ENCODE measurements around the gene ANKRD11. TPM values are rescaled to one million over a fixed set of nuclear protein-coding genes. Genes with fewer than 3 reads are reported as not detected.

Gene ANKRD11
- total RNA-seq, 1 donor from 2014 or later: 367 TPM

GRCh38 chr16:89288966-89289365, 201.4 kb downstream of the ANKRD11 start:
- H3K27me3 Mint-ChIP-seq (ENCODE audit: unreplicated experiment): peaks cover 29% of the 10 kb centered on the region
- H3K27ac Mint-ChIP-seq (ENCODE audit: unreplicated experiment): peak overlapping the region; percentile 22
- H3K4me3 Mint-ChIP-seq (ENCODE audit: unreplicated experiment): no peak overlapping the region
- H3K4me1 Mint-ChIP-seq (ENCODE audit: low read depth, unreplicated experiment): peaks cover 28% of the 10 kb centered on the region
- no peaks in the 10 kb centered on the region for H3K36me3 Mint-ChIP-seq (ENCODE audit: unreplicated experiment)
- H3K9me3 Mint-ChIP-seq (ENCODE audit: unreplicated experiment): peaks cover 13% of the 10 kb centered on the region
- no peak for TF ChIP-seq CTCF (IDR thresholded peaks at IDR 0.05; ENCODE audit: partially characterized antibody, unreplicated experiment)
- no peak for DNase-seq

GRCh38 chr16:89288577-89288844, 201.8 kb downstream of the ANKRD11 start:
- peaks cover 29% of the 10 kb centered on the region for H3K27me3 Mint-ChIP-seq (ENCODE audit: unreplicated experiment)
- H3K36me3 Mint-ChIP-seq (ENCODE audit: unreplicated experiment): no peaks in the 10 kb centered on the region
- peaks cover 25% of the 10 kb centered on the region for H3K4me1 Mint-ChIP-seq (ENCODE audit: low read depth, unreplicated experiment)
- peaks cover 13% of the 10 kb centered on the region for H3K9me3 Mint-ChIP-seq (ENCODE audit: unreplicated experiment)
- H3K27ac Mint-ChIP-seq (ENCODE audit: unreplicated experiment): no peak overlapping the region
- DNase-seq: no peak
- TF ChIP-seq CTCF (IDR thresholded peaks at IDR 0.05; ENCODE audit: partially characterized antibody, unreplicated experiment): no peak
- H3K4me3 Mint-ChIP-seq (ENCODE audit: unreplicated experiment): no peak overlapping the region

- no peaks in the 10 kb centered on the region for H3K36me3 Mint-ChIP-seq (ENCODE audit: unreplicated experiment)
- no peak overlapping the region for H3K4me3 Mint-ChIP-seq (ENCODE audit: unreplicated experiment)
- no peak for TF ChIP-seq CTCF (IDR thresholded peaks at IDR 0.05; ENCODE audit: partially characterized antibody, unreplicated experiment)
- H3K9me3 Mint-ChIP-seq (ENCODE audit: unreplicated experiment): peaks cover 13% of the 10 kb centered on the region
- no peak for DNase-seq
- peak overlapping the region; percentile 52 for H3K27ac Mint-ChIP-seq (ENCODE audit: unreplicated experiment)
- peaks cover 29% of the 10 kb centered on the region for H3K27me3 Mint-ChIP-seq (ENCODE audit: unreplicated experiment)
- H3K4me1 Mint-ChIP-seq (ENCODE audit: low read depth, unreplicated experiment): peaks cover 22% of the 10 kb centered on the region
Observed at GRCh38 chr16:89287777-89288576, 202.4 kb downstream of the ANKRD11 start.

GRCh38 chr16:89286096-89286495, 204.3 kb downstream of the ANKRD11 start:
- TF ChIP-seq CTCF (IDR thresholded peaks at IDR 0.05; ENCODE audit: partially characterized antibody, unreplicated experiment): no peak
- peaks cover 6% of the 10 kb centered on the region for H3K9me3 Mint-ChIP-seq (ENCODE audit: unreplicated experiment)
- no peak for DNase-seq
- no peaks in the 10 kb centered on the region for H3K36me3 Mint-ChIP-seq (ENCODE audit: unreplicated experiment)
- H3K4me3 Mint-ChIP-seq (ENCODE audit: unreplicated experiment): no peak overlapping the region
- peaks cover 9% of the 10 kb centered on the region for H3K4me1 Mint-ChIP-seq (ENCODE audit: low read depth, unreplicated experiment)
- H3K27ac Mint-ChIP-seq (ENCODE audit: unreplicated experiment): no peak overlapping the region
- peaks cover 18% of the 10 kb centered on the region for H3K27me3 Mint-ChIP-seq (ENCODE audit: unreplicated experiment)

GRCh38 chr16:89285381-89285780, 205.0 kb downstream of the ANKRD11 start:
- no peak overlapping the region for H3K27ac Mint-ChIP-seq (ENCODE audit: unreplicated experiment)
- no peak overlapping the region for H3K4me3 Mint-ChIP-seq (ENCODE audit: unreplicated experiment)
- no peak for DNase-seq
- H3K4me1 Mint-ChIP-seq (ENCODE audit: low read depth, unreplicated experiment): peaks cover 7% of the 10 kb centered on the region
- peaks cover 8% of the 10 kb centered on the region for H3K9me3 Mint-ChIP-seq (ENCODE audit: unreplicated experiment)
- peaks cover 19% of the 10 kb centered on the region for H3K27me3 Mint-ChIP-seq (ENCODE audit: unreplicated experiment)
- H3K36me3 Mint-ChIP-seq (ENCODE audit: unreplicated experiment): no peaks in the 10 kb centered on the region
- no peak for TF ChIP-seq CTCF (IDR thresholded peaks at IDR 0.05; ENCODE audit: partially characterized antibody, unreplicated experiment)
